AG04449 (cell line): Measurements from ENCODE around the gene ARRDC3.
A peak's percentile ranks its signal among the peaks of the same experiment; 100 is the strongest.

ENCODE experiments used
- CTCF ChIA-PET: fragments of 350-600 bp; formaldehyde crosslinking; extraction: SDS; loops from one replicate; lab custom pipeline; 2021; ENCODE audit warnings: antibody characterized with exemption; lab: Yijun Ruan, JAX
- POLR2A ChIA-PET: fragments of 400-600, 350-600 bp; formaldehyde crosslinking; extraction: SDS; loops from one replicate; lab custom pipeline; 2020; ENCODE audit warnings: antibody characterized with exemption, inconsistent platforms; lab: Yijun Ruan, JAX
- DNase-seq: peaks from one replicate; pipeline ENCODE4 v3.0.0-alpha.2; 2010; ENCODE audit warnings: low read depth, low spot score
- H3K4me3 ChIP-seq: 2 replicates; pipeline ENCODE4 v1.5.1; 2011; ENCODE audit warnings: low read depth, mild to moderate bottlenecking, control low read depth, low read length
- TF ChIP-seq, protein P1 (sequence below): IDR thresholded peaks from one replicate; pipeline ENCODE4 v1.5.1; 2011; ENCODE audit warnings: mild to moderate bottlenecking, moderate library complexity, low read length, control low read depth, inconsistent platforms; ENCODE audit not compliant: insufficient read depth; ENCODE audit errors: missing control alignments

Gene ARRDC3, protein sequence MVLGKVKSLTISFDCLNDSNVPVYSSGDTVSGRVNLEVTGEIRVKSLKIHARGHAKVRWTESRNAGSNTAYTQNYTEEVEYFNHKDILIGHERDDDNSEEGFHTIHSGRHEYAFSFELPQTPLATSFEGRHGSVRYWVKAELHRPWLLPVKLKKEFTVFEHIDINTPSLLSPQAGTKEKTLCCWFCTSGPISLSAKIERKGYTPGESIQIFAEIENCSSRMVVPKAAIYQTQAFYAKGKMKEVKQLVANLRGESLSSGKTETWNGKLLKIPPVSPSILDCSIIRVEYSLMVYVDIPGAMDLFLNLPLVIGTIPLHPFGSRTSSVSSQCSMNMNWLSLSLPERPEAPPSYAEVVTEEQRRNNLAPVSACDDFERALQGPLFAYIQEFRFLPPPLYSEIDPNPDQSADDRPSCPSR

DNA sequence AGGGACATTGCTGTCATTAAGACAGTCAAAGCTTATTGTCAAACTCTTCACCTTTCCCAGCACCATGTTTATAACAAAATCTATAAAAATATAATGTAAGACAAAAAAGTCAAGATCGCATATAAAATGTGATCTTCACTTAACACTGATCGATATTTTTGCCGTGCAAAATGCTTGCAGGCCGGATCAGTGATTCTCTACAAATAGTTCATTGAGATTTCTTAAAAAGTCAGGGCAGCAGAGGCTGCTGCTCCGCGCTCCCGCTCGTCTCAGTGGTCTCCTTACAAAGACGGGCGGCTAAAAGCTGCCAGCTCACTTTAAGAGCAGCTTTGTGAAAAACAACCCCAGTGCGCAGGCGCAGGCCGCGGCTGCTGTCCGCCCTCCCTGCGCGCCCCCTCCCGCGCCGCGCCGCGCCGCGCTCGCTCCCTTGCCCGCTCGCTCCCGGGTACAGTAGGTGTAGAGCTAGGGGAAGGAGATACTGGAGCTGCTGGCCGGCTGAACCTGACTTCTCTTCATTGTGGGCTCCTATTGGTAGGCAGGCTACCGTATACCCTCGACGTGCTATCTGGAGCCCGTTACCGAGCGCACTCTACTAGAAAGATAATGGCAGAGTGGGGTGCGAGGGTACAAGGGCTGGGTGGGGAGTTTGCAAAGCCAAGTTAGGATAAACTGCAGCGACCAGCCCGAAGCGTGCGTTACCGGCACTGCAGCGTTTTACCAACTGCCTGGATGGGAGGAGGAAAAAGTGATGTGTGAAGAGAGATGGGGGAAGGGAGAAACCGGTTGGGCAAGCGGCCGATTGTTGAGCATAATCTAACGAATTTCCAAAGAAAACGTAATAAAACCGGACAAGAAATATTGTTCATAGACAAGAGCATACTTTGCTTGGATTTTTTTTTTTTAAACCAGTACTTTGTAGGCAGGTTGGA is at the start of gene ARRDC3:
ARRDC3 (minus strand) TSS at position 291 of the 929 bp plus-strand sequence; CDS start at position 66, 225 bp downstream.
- TF ChIP-seq, protein P1, sequence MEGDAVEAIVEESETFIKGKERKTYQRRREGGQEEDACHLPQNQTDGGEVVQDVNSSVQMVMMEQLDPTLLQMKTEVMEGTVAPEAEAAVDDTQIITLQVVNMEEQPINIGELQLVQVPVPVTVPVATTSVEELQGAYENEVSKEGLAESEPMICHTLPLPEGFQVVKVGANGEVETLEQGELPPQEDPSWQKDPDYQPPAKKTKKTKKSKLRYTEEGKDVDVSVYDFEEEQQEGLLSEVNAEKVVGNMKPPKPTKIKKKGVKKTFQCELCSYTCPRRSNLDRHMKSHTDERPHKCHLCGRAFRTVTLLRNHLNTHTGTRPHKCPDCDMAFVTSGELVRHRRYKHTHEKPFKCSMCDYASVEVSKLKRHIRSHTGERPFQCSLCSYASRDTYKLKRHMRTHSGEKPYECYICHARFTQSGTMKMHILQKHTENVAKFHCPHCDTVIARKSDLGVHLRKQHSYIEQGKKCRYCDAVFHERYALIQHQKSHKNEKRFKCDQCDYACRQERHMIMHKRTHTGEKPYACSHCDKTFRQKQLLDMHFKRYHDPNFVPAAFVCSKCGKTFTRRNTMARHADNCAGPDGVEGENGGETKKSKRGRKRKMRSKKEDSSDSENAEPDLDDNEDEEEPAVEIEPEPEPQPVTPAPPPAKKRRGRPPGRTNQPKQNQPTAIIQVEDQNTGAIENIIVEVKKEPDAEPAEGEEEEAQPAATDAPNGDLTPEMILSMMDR = no peak
- CTCF ChIA-PET = interaction anchor here (1.0 to 7.4 kb wide), 46 partner anchors 9 to 922 kb away, joined by 3 to 170 read pairs (median 8); no protein-coding TSS in a partner anchor
- peak within 1 kb of the TSS; percentile 86 for H3K4me3 ChIP-seq
- peak; percentile 59 for DNase-seq
- POLR2A ChIA-PET = interaction anchor here (0.5 to 1.9 kb wide), 16 partner anchors 9 to 311 kb away, joined by 3 to 21 read pairs (median 4); no protein-coding TSS in a partner anchor

DNA sequence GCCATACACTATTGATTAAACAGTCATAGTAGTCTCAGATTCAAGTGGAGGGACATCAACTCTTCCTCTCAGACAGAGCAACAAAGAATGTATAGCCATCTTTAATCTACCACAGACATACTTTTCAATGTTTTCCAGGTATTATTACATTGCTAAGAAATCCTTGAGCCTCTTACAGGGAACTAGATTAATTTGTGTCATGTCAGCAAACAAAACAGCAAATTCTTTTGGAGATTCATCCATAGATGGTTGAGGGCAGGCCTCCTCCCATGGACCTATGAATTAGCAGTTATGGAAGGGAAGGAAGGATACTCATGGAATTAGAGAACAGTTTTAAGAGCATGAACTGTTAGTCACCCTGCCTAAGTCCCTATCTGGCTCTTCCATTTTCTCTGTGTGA is 47.8 kb upstream of the ARRDC3 start:
- no peak overlapping the region for H3K4me3 ChIP-seq
- POLR2A ChIA-PET = no interaction called here
- TF ChIP-seq, protein P1 = no peak
- CTCF ChIA-PET = no interaction called here
- DNase-seq = no peak

DNA sequence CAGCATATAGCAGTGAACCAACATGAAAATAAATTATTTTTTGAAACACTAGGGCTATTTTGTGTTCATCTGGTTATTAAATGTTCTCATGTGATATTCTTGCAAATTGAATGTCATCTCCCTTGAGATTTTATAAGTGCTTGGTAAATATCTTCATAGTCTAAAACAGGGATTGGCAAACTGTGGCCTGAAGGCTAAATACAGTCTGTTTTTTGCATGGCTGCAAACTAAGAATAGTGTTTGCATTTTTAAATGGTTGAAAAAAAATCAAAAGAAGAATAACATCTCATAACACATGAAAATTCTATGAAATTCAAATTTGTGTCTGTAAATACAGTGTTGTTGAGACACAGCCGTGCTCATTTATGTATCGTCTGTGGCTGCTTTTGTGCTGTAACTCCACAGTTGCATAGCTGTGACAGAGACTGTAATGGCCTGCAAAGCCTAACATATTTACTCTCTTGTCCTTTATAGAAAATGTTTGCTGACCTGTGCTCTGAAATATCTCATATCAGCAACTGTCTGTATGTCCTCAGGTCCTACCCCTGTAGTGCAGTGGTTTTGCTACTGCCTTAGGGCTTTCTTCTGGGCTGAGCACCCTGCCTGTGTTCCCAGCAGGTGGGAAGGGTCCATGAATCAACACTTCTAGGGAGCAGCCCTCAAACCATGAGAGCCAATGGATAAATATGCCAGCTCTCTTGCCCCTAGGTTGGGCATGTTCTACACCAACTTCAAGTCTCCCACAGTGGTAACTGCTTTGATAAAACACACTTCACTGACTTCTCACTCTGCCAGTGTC is 41.7 kb upstream of the ARRDC3 start:
- H3K4me3 ChIP-seq = no peak overlapping the region
- ChIA-PET CTCF (interaction anchor here (1.5 kb wide), 1 partner anchor 493 kb away, joined by 6 read pairs; no protein-coding TSS in a partner anchor), POLR2A (no interaction called here)
- no peak for DNase-seq
- TF ChIP-seq, protein P1 = no peak

DNA sequence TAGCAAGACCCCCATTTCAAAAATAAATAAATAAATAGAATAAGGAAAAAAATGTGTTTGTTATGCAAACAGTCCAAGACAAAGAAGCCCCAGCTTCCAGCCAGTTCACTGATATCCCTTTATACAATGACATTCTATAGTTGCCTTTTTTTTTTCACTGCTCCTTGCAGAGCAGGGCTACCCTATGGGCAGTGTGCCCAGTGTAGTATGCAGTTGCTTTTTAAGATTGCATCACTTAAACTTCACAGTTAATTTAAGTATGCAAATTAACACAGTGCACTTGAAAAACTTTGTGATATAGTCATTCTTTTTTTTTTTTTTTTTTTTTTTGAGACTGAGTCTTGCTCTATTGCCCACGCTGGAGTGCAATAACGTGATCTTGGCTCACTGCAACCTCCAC is 40.8 kb upstream of the ARRDC3 start:
- DNase-seq = no peak
- no peak overlapping the region for H3K4me3 ChIP-seq
- CTCF ChIA-PET = interaction anchor here (1.1 to 1.5 kb wide), 2 partner anchors 9 to 492 kb away, joined by 4 to 6 read pairs; no protein-coding TSS in a partner anchor
- TF ChIP-seq, protein P1 = no peak
- POLR2A ChIA-PET = no interaction called here

DNA sequence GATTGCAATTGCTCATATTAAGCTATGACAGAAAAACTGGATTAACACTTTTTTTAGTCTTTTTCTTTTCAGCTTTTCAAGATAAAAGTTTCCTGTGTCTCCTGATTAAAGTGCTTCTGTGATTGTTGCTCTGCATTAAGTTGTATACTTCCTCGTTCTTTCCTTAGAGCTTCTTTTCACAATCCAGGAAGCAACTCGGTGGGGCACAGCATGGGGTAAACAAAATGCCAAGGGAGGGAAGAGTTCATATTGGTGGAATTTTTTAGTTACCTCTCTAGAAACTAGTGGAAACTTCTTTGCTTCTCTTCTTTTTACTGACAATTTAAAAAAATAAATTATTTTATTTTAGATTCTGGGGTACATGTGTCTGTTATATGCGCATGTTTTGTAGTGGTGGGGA is 37.8 kb upstream of the ARRDC3 start:
- CTCF ChIA-PET = interaction anchor here (0.6 to 7.1 kb wide), 13 partner anchors 11 to 610 kb away, joined by 3 to 146 read pairs (median 13); no protein-coding TSS in a partner anchor
- no peak for DNase-seq
- no peak overlapping the region for H3K4me3 ChIP-seq
- POLR2A ChIA-PET = no interaction called here
- TF ChIP-seq, protein P1 = no peak
